ENCODE measurements around the gene OR52B6. TPM values are rescaled to one million over a fixed set of nuclear protein-coding genes. Genes with fewer than 3 reads are reported as not detected.

OR52B6 gene
- total and polyA plus RNA-seq, 4 donors: not detected

DNA sequence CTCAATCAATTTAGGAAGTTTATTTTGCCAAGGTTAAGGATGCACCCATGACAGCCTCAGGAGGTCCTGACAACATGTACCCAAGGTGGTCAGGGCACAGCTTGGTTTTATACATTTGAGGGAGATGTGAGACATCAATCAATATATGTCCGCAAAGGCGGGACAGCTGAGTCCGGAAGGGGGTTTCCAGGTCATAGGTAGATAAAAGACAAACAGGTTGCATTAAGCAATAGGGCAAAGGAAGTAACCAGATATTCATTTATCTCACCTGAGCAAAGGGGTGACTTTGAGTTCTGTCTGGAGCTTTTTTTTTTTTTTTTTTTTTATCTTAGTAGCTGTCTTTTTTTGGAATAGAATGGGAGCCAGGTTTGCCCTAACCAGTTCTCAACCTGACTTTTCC is 42.1 kb downstream of the OR52B6 start:
- Histone ChIP-seq H3K9me3 (ENCODE audit: control insufficient read depth in 4 of 4, low read length in 3 of 4) (no peaks in the 10 kb centered on the region), H3K27me3 (ENCODE audit: control insufficient read depth in 4 of 4, insufficient read depth in 4 of 4, low read length in 3 of 4) (no peaks in the 10 kb centered on the region), H3K36me3 (ENCODE audit: control insufficient read depth in 4 of 4, insufficient read depth in 3 of 4, low read depth in 1 of 4, low read length in 3 of 4) (no peaks in the 10 kb centered on the region), H3K9ac (ENCODE audit: low read depth in 1 of 2, low read length in 2 of 2) (no peak overlapping the region), H3K4me3 (ENCODE audit: low read depth in 1 of 3, low read length in 3 of 3) (no peak overlapping the region), H3K27ac (ENCODE audit: low read depth in 1 of 2, low read length in 2 of 2) (no peak overlapping the region), H3K4me1 (ENCODE audit: control insufficient read depth in 4 of 4, insufficient read depth in 4 of 4, low read length in 3 of 4) (peaks cover 2 to 33% (median 23%) of the 10 kb centered on the region in 4 donors)
- 40% methylated on average over 3 of the region's 3 CpGs for WGBS
- TF ChIP-seq, protein P1, sequence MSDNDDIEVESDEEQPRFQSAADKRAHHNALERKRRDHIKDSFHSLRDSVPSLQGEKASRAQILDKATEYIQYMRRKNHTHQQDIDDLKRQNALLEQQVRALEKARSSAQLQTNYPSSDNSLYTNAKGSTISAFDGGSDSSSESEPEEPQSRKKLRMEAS (IDR thresholded peaks at IDR 0.05): no peak
- TF ChIP-seq REST (IDR thresholded peaks at IDR 0.05): no peak
- no peak for TF ChIP-seq JUND (IDR thresholded peaks at IDR 0.05)
- no peak for TF ChIP-seq NR2F2 (IDR thresholded peaks at IDR 0.05)
- TF ChIP-seq TAF1 (conservative IDR thresholded peaks at IDR 0.05): no peak
- TF ChIP-seq ZBTB33 (IDR thresholded peaks at IDR 0.05): no peak
- TF ChIP-seq RXRA (IDR thresholded peaks at IDR 0.05): peak in 1 of 2 donors; percentile 13
- no peak for TF ChIP-seq HNF4G (IDR thresholded peaks at IDR 0.05)
- TF ChIP-seq ATF3 (IDR thresholded peaks at IDR 0.05): no peak
- TF ChIP-seq HNF4A (conservative IDR thresholded peaks at IDR 0.05): peak; percentile 31 to 51
- TF ChIP-seq CTCF (IDR thresholded peaks at IDR 0.05; ENCODE audit: low read depth, low read length, missing input control): no peak
- no peak for TF ChIP-seq EGR1 (IDR thresholded peaks at IDR 0.05; ENCODE audit: low read depth in 2 of 2)
- no peak for DNase-seq (ENCODE audit: low spot score)

DNA sequence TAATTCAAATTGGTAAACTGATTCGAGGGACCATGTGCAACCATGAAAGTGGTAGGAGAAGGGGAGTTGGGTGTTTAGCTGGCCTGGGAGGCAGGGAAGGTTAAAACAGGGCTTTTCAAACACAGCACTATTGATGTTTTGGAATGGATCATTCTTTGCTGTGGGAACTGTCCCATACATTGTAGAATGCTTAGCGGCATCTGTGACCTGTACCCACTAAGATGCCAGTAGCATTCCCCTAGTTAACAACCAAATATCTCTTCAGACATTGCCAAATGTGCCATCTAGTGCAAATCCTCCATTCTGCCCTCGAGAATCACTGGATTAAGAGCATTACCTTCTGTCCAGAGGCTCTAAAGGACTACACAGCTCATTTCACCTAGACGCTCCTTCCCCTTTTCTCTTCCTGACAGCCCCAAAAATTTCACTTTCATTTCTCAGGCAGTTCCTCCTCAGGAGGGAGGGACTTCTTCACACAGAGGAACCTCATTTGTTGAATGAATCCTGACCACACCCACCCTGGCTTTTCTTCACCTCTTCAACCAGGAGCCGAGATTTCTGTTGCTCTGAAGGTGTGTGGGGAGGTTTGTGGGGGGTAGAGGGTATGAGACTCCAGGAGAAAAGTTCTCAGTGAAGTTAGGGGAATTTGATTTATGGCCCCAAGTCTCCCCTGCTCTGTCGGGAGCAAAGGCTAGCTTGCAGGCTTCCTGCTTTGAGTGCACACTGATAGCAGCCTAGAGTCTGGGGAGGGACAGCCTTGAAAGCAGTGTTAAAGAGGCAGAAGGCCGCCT is 44.0 kb downstream of the OR52B6 start, which contains the start of gene TRIM34:
TRIM34 (plus strand) TSS at position 513 of the 791 bp plus-strand sequence. CDS start 7,331 bp downstream, outside the sequence.
- 7% methylated on average over 7 of the region's 7 CpGs for WGBS
- TF ChIP-seq CTCF (IDR thresholded peaks at IDR 0.05; ENCODE audit: low read depth, low read length, missing input control) (no peak), ZBTB33 (IDR thresholded peaks at IDR 0.05) (no peak), REST (IDR thresholded peaks at IDR 0.05) (peak; percentile 65), HNF4G (IDR thresholded peaks at IDR 0.05) (peak; percentile 21)
- TF ChIP-seq, protein P1 (IDR thresholded peaks at IDR 0.05): no peak

More for the DNA sequence above, 44.0 kb downstream of the OR52B6 start, which contains the start of gene TRIM34:
- DNase-seq (ENCODE audit: low spot score): peak; percentile 48
- Histone ChIP-seq H3K27me3 (ENCODE audit: control insufficient read depth in 4 of 4, insufficient read depth in 4 of 4, low read length in 3 of 4) (no peaks in the 10 kb centered on the region), H3K36me3 (ENCODE audit: control insufficient read depth in 4 of 4, insufficient read depth in 3 of 4, low read depth in 1 of 4, low read length in 3 of 4) (no peaks in the 10 kb centered on the region), H3K9me3 (ENCODE audit: control insufficient read depth in 4 of 4, low read length in 3 of 4) (no peaks in the 10 kb centered on the region), H3K4me3 (ENCODE audit: low read depth in 1 of 3, low read length in 3 of 3) (peak within 1 kb of the TSS; percentile 70 to 96 (median 85)), H3K27ac (ENCODE audit: low read depth in 1 of 2, low read length in 2 of 2) (peak within 1 kb of the TSS; percentile 78 to 79), H3K4me1 (ENCODE audit: control insufficient read depth in 4 of 4, insufficient read depth in 4 of 4, low read length in 3 of 4) (peaks cover 2 to 33% (median 23%) of the 10 kb centered on the region in 4 donors), H3K9ac (ENCODE audit: low read depth in 1 of 2, low read length in 2 of 2) (peak within 1 kb of the TSS; percentile 70 to 95)

All from liver (tissue), 9 donors.